Upper lobe of right lung (tissue), 1 donor: Measurements from ENCODE around the gene SGIP1. TPM values are rescaled to one million over a fixed set of nuclear protein-coding genes. Genes with fewer than 3 reads are reported as not detected.

Experiments used
- ATAC-seq: fragments of 200-7000 bp; cut with Tn5 transposase; one replicate; pipeline ENCODE4 v1.9.1; 2020; ENCODE audit warnings: mild to moderate bottlenecking, moderate library complexity
- DNase-seq: peaks from one replicate; pipeline ENCODE4 v3.0.0-alpha.2; 2020
- H3K27ac ChIP-seq: fragments of 200-600 bp; one replicate; pipeline ENCODE4 v1.8.0; 2022
- H3K27me3 ChIP-seq: fragments of 200-600 bp; one replicate; pipeline ENCODE4 v1.8.0; 2022; ENCODE audit warnings: mild to moderate bottlenecking
- H3K36me3 ChIP-seq: fragments of 200-600 bp; one replicate; pipeline ENCODE4 v1.8.0; 2022
- H3K4me1 ChIP-seq: fragments of 200-600 bp; one replicate; pipeline ENCODE4 v1.8.0; 2022
- H3K4me3 ChIP-seq: fragments of 200-600 bp; one replicate; pipeline ENCODE4 v1.8.0; 2022; ENCODE audit warnings: mild to moderate bottlenecking
- H3K9me3 ChIP-seq: fragments of 200-600 bp; one replicate; pipeline ENCODE4 v1.8.0; 2022
- CTCF ChIP-seq: fragments of 200-600 bp; IDR thresholded peaks from one replicate; pipeline ENCODE4 v1.8.0; 2022; ENCODE audit warnings: antibody characterized with exemption
- intact Hi-C: fragments of 100-400 bp; cut with DNase I; formaldehyde crosslinking; loops from one replicate; pipeline ENCODE4 v1.11.0; 2022
- total RNA-seq: library from RNA; stranded (reverse); fragmentation: NEBNext Ultra II Directional; extraction: Animal tissue kit (Norgen Biotek cat#: 25700); gene quantifications from one replicate; pipeline ENCODE4 v1.2.1, GENCODE V29; 2021
- donor health status: DM: no; HTN: yes; CAD: no; lungs with severe emphysema.

Gene SGIP1
- total RNA-seq, 1 donor from 2014 or later: 19.8 TPM

- no peak overlapping the region for H3K4me3 ChIP-seq
- DNase-seq (no peak), ATAC-seq (no peak)
- no peaks in the 10 kb centered on the region for H3K9me3 ChIP-seq
- H3K36me3 ChIP-seq: no peaks in the 10 kb centered on the region
- peaks cover 9% of the 10 kb centered on the region for H3K4me1 ChIP-seq
- peak overlapping the region; percentile 56 for H3K27ac ChIP-seq
- no peak for TF ChIP-seq CTCF
- intact Hi-C loops: no loop called here
- H3K27me3 ChIP-seq: peaks cover 10% of the 10 kb centered on the region
Measured at GRCh38 chr1:66532214-66532613, 1.7 kb upstream of the SGIP1 start.

- DNase-seq: peak; percentile 60
- intact Hi-C loops: no loop called here
- peak; percentile 66 for ATAC-seq
Measured at GRCh38 chr1:66532798-66533783, 862 bp upstream of the SGIP1 start.

GRCh38 chr1:66535061-66535460 is 1.1 kb downstream of the SGIP1 start:
- Histone ChIP-seq H3K4me3 (peak overlapping the region; percentile 46), H3K9me3 (no peaks in the 10 kb centered on the region), H3K27me3 (peaks cover 10% of the 10 kb centered on the region), H3K4me1 (peaks cover 9% of the 10 kb centered on the region), H3K36me3 (no peaks in the 10 kb centered on the region), H3K27ac (no peak overlapping the region)
- ATAC-seq (no peak), DNase-seq (no peak)
- intact Hi-C loops: no loop called here
- no peak for TF ChIP-seq CTCF

More at GRCh38 chr1:66532798-66533783, 862 bp upstream of the SGIP1 start:
- Histone ChIP-seq H3K36me3 (no peaks in the 10 kb centered on the region), H3K27ac (peak overlapping the region; percentile 56), H3K4me1 (peaks cover 9% of the 10 kb centered on the region), H3K9me3 (no peaks in the 10 kb centered on the region), H3K27me3 (peaks cover 10% of the 10 kb centered on the region), H3K4me3 (peak overlapping the region; percentile 46)
- TF ChIP-seq CTCF: no peak

- Histone ChIP-seq H3K9me3 (no peaks in the 10 kb centered on the region), H3K4me3 (peak overlapping the region; percentile 46), H3K27me3 (peaks cover 10% of the 10 kb centered on the region), H3K4me1 (peaks cover 9% of the 10 kb centered on the region), H3K36me3 (no peaks in the 10 kb centered on the region), H3K27ac (no peak overlapping the region)
- TF ChIP-seq CTCF: no peak
- intact Hi-C loops: no loop called here
- no peak for ATAC-seq
- DNase-seq: no peak
Measured at GRCh38 chr1:66535853-66536252, 1.9 kb downstream of the SGIP1 start.

- Histone ChIP-seq H3K27ac (no peak overlapping the region), H3K4me1 (peaks cover 6% of the 10 kb centered on the region), H3K4me3 (no peak overlapping the region), H3K9me3 (no peaks in the 10 kb centered on the region), H3K27me3 (peaks cover 9% of the 10 kb centered on the region), H3K36me3 (no peaks in the 10 kb centered on the region)
- intact Hi-C loops: no loop called here
- ATAC-seq (no peak), DNase-seq (no peak)
- TF ChIP-seq CTCF: no peak
Measured at GRCh38 chr1:66537718-66538117, 3.8 kb downstream of the SGIP1 start.
